H1 (cell line): ENCODE data around the gene ZHX3. TPM values are rescaled to one million over a fixed set of nuclear protein-coding genes. Genes with fewer than 3 reads are reported as not detected.

Source experiments
- RXRA ChIP-seq: IDR thresholded peaks from 2 replicates; pipeline ENCODE4 v1.6.1; 2011; ENCODE audit warnings: low read depth, mild to moderate bottlenecking, low read length, moderate library complexity; ENCODE audit not compliant: insufficient read depth
- polyA plus RNA-seq, 7 experiments: library from polyadenylated mRNA; depleted of rRNA in 3 of 7; stranded (reverse) in 5 of 7; unstranded in 2 of 7; fragments of >200 nt in 5 of 7; fragments of 200-250 nt in 2 of 7; gene quantifications; 1 replicate in 5 of 7; 2 replicates in 1 of 7; 4 replicates in 1 of 7; pipeline versions ENCODE4 v1.2.1 to v1.2.3, GENCODE V29; 2011 to 2013; ENCODE audit warnings: missing spikeins in 2 of 7, mixed read lengths in 2 of 7
- total RNA-seq: library from RNA; stranded (reverse); fragmentation: NEBNext Ultra II Directional; extraction: Animal tissue kit (Norgen Biotek cat#: 25700); gene quantifications from 2 replicates; pipeline ENCODE4 v1.2.1, GENCODE V29; 2021

Gene ZHX3
- total and polyA plus RNA-seq, 2 of the 8 experiments (the other 6 are each of a cell fraction or from before 2014, with no cell fraction given): 1.00 to 7.8 TPM

DNA sequence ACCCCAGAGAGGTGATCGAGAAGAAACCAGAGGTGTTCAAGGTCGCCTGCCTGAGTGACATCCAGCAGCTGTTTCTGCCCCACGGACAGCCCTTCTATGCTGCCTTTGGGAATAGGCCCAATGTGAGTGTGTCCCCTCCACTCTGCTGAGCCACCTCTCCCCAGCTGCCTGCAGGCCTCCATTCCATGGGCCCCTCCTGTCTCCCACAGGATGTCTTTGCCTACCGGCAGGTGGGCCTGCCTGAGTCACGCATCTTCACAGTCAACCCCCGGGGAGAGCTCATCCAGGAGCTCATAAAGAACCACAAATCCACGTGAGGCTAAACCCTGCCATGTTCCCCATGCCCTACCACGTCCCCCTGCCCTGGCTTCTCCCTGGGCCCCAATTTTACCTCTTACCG, 40.7 kb upstream of the ZHX3 start (continued):
- no peak for TF ChIP-seq RXRA
